Activated T-cell treated with anti-CD3 and anti-CD28 coated beads, Interleukin-2, amount 50 U/mL, for 24 hours (primary cell): ENCODE data around the gene CCDC12.
A peak's percentile ranks its signal among the peaks of the same experiment; 100 is the strongest.
"Not testable (repeated sequence)": the region's sequence is repeated elsewhere in the genome, so short reads cannot be mapped to it uniquely, and the experiment has no call there.

Experiments used
- DNase-seq: peaks from one replicate; pipeline ENCODE4 v3.0.0-alpha.2; 2020
- H3K27ac Mint-ChIP-seq: 2 replicates; pipeline ENCODE4 v1.8.0; 2020; ENCODE audit warnings: mild to moderate bottlenecking, mixed read lengths
- H3K27me3 Mint-ChIP-seq: 2 replicates; pipeline ENCODE4 v1.8.0; 2020; ENCODE audit warnings: mixed read lengths
- H3K36me3 Mint-ChIP-seq: 2 replicates; pipeline ENCODE4 v1.8.0; 2020; ENCODE audit warnings: low read depth, mixed read lengths
- H3K4me1 Mint-ChIP-seq: 2 replicates; pipeline ENCODE4 v1.8.0; 2020; ENCODE audit warnings: low read depth, mixed read lengths
- H3K4me3 Mint-ChIP-seq: 2 replicates; pipeline ENCODE4 v1.8.0; 2020; ENCODE audit warnings: mild to moderate bottlenecking, moderate library complexity, mixed read lengths
- H3K9me3 Mint-ChIP-seq: 2 replicates; pipeline ENCODE4 v1.8.0; 2020; ENCODE audit warnings: mixed read lengths

The CCDC12 gene

GRCh38 chr3:46966811-46967210 is 9.7 kb downstream of the CCDC12 start:
- H3K9me3 Mint-ChIP-seq = no peaks in the 10 kb centered on the region
- H3K27ac Mint-ChIP-seq = peak overlapping the region; percentile 76
- H3K27me3 Mint-ChIP-seq = no peaks in the 10 kb centered on the region
- peaks cover 80% of the 10 kb centered on the region for H3K36me3 Mint-ChIP-seq
- no peak for DNase-seq
- H3K4me1 Mint-ChIP-seq = peaks cover 86% of the 10 kb centered on the region
- H3K4me3 Mint-ChIP-seq = no peak overlapping the region

GRCh38 chr3:46965151-46965550 is 11.4 kb downstream of the CCDC12 start:
- Mint-ChIP-seq H3K4me1 (peaks cover 86% of the 10 kb centered on the region), H3K4me3 (no peak overlapping the region), H3K9me3 (no peaks in the 10 kb centered on the region), H3K36me3 (peaks cover 78% of the 10 kb centered on the region), H3K27ac (peak overlapping the region; percentile 76), H3K27me3 (no peaks in the 10 kb centered on the region)
- no peak for DNase-seq

- not testable (repeated sequence) for H3K27me3 Mint-ChIP-seq, DNase-seq, H3K27ac Mint-ChIP-seq
Observed at GRCh38 chr3:46964038-46964590, 12.4 kb downstream of the CCDC12 start.

GRCh38 chr3:46962990-46963389 is 13.6 kb downstream of the CCDC12 start:
- H3K4me1 Mint-ChIP-seq = peaks cover 86% of the 10 kb centered on the region
- H3K27me3 Mint-ChIP-seq = no peaks in the 10 kb centered on the region
- H3K36me3 Mint-ChIP-seq = peaks cover 67% of the 10 kb centered on the region
- no peaks in the 10 kb centered on the region for H3K9me3 Mint-ChIP-seq
- peak overlapping the region; percentile 6 for H3K27ac Mint-ChIP-seq
- DNase-seq = no peak
- H3K4me3 Mint-ChIP-seq = no peak overlapping the region

More at GRCh38 chr3:46964038-46964590, 12.4 kb downstream of the CCDC12 start:
- H3K4me3 Mint-ChIP-seq, H3K9me3 Mint-ChIP-seq: not testable (repeated sequence)
- Mint-ChIP-seq H3K4me1 (peaks cover 86% of the 10 kb centered on the region), H3K36me3 (peaks cover 70% of the 10 kb centered on the region)

GRCh38 chr3:46962427-46962826 is 14.1 kb downstream of the CCDC12 start:
- Mint-ChIP-seq H3K36me3 (peaks cover 64% of the 10 kb centered on the region), H3K9me3 (no peaks in the 10 kb centered on the region), H3K4me1 (peaks cover 83% of the 10 kb centered on the region), H3K27me3 (no peaks in the 10 kb centered on the region), H3K4me3 (no peak overlapping the region), H3K27ac (peak overlapping the region; percentile 6)
- no peak for DNase-seq

- Mint-ChIP-seq H3K27ac (peak overlapping the region; percentile 97), H3K27me3 (no peaks in the 10 kb centered on the region), H3K4me3 (peak overlapping the region; percentile 58), H3K4me1 (peaks cover 83% of the 10 kb centered on the region), H3K9me3 (no peaks in the 10 kb centered on the region), H3K36me3 (peaks cover 56% of the 10 kb centered on the region)
- no peak for DNase-seq
Observed at GRCh38 chr3:46960835-46961234, 15.7 kb downstream of the CCDC12 start.

- Mint-ChIP-seq H3K27me3 (no peaks in the 10 kb centered on the region), H3K4me1 (peaks cover 83% of the 10 kb centered on the region), H3K27ac (peak overlapping the region; percentile 97), H3K36me3 (peaks cover 56% of the 10 kb centered on the region), H3K9me3 (no peaks in the 10 kb centered on the region), H3K4me3 (peak overlapping the region; percentile 58)
- DNase-seq = no peak
Observed at GRCh38 chr3:46960081-46960701, 16.4 kb downstream of the CCDC12 start.

GRCh38 chr3:46959161-46959511 is 17.4 kb downstream of the CCDC12 start:
- peak; percentile 70 for DNase-seq
- H3K27ac Mint-ChIP-seq = peak overlapping the region; percentile 97
- H3K4me3 Mint-ChIP-seq = peak overlapping the region; percentile 58
- H3K9me3 Mint-ChIP-seq = no peaks in the 10 kb centered on the region
- H3K36me3 Mint-ChIP-seq = peaks cover 60% of the 10 kb centered on the region
- peaks cover 90% of the 10 kb centered on the region for H3K4me1 Mint-ChIP-seq
- H3K27me3 Mint-ChIP-seq = no peaks in the 10 kb centered on the region

- Mint-ChIP-seq H3K36me3 (peaks cover 65% of the 10 kb centered on the region), H3K4me3 (peak overlapping the region; percentile 58), H3K27ac (peak overlapping the region; percentile 97), H3K9me3 (no peaks in the 10 kb centered on the region), H3K27me3 (no peaks in the 10 kb centered on the region), H3K4me1 (peaks cover 95% of the 10 kb centered on the region)
- no peak for DNase-seq
Observed at GRCh38 chr3:46958467-46959160, 17.9 kb downstream of the CCDC12 start.

- H3K27me3 Mint-ChIP-seq = no peaks in the 10 kb centered on the region
- H3K9me3 Mint-ChIP-seq = no peaks in the 10 kb centered on the region
- H3K36me3 Mint-ChIP-seq = peaks cover 60% of the 10 kb centered on the region
- H3K4me3 Mint-ChIP-seq = no peak overlapping the region
- peaks cover 96% of the 10 kb centered on the region for H3K4me1 Mint-ChIP-seq
- no peak for DNase-seq
- peak overlapping the region; percentile 91 for H3K27ac Mint-ChIP-seq
Observed at GRCh38 chr3:46957092-46957820, 19.3 kb downstream of the CCDC12 start.

- H3K27me3 Mint-ChIP-seq = no peaks in the 10 kb centered on the region
- no peaks in the 10 kb centered on the region for H3K9me3 Mint-ChIP-seq
- DNase-seq = no peak
- H3K4me3 Mint-ChIP-seq = peak overlapping the region; percentile 44
- H3K36me3 Mint-ChIP-seq = peaks cover 56% of the 10 kb centered on the region
- H3K27ac Mint-ChIP-seq = peak overlapping the region; percentile 91
- H3K4me1 Mint-ChIP-seq = peaks cover 91% of the 10 kb centered on the region
Observed at GRCh38 chr3:46955801-46956259, 20.7 kb downstream of the CCDC12 start.

- Mint-ChIP-seq H3K27me3 (no peaks in the 10 kb centered on the region), H3K9me3 (no peaks in the 10 kb centered on the region), H3K4me1 (peaks cover 91% of the 10 kb centered on the region), H3K27ac (peak overlapping the region; percentile 91), H3K4me3 (peak overlapping the region; percentile 44), H3K36me3 (peaks cover 51% of the 10 kb centered on the region)
- DNase-seq = no peak
Observed at GRCh38 chr3:46955157-46955556, 21.4 kb downstream of the CCDC12 start.

GRCh38 chr3:46954178-46954577 is 22.4 kb downstream of the CCDC12 start:
- H3K36me3 Mint-ChIP-seq = peaks cover 53% of the 10 kb centered on the region
- no peaks in the 10 kb centered on the region for H3K9me3 Mint-ChIP-seq
- H3K4me1 Mint-ChIP-seq = peaks cover 89% of the 10 kb centered on the region
- no peak for DNase-seq
- peak overlapping the region; percentile 91 for H3K27ac Mint-ChIP-seq
- peak overlapping the region; percentile 44 for H3K4me3 Mint-ChIP-seq
- H3K27me3 Mint-ChIP-seq = no peaks in the 10 kb centered on the region

GRCh38 chr3:46953234-46954010 is 23.1 kb downstream of the CCDC12 start:
- Mint-ChIP-seq H3K4me3 (peak overlapping the region; percentile 44), H3K4me1 (peaks cover 89% of the 10 kb centered on the region), H3K27me3 (no peaks in the 10 kb centered on the region), H3K27ac (peak overlapping the region; percentile 91), H3K9me3 (no peaks in the 10 kb centered on the region), H3K36me3 (peaks cover 51% of the 10 kb centered on the region)
- DNase-seq = no peak
